WTC11 (cell line): Measurements from ENCODE around the gene SERPINB8. TPM values are rescaled to one million over a fixed set of nuclear protein-coding genes. Genes with fewer than 3 reads are reported as not detected.

Experiments
- ATAC-seq: fragments of 200-7000 bp; cut with Tn5 transposase; 2 replicates; pipeline ENCODE4 v1.10.0; 2021; ENCODE audit warnings: mild to moderate bottlenecking, moderate library complexity
- CTCF ChIA-PET: fragments of 300-600 bp; sonication (Branson Sonifier 250); formaldehyde crosslinking; loops from one replicate; lab custom pipeline; 2021; ENCODE audit warnings: antibody characterized with exemption; lab: Charles Lee
- POLR2A ChIA-PET: fragments of 350-600 bp; sonication (Branson Sonifier 250); formaldehyde crosslinking; loops from one replicate; lab custom pipeline; 2021; ENCODE audit warnings: antibody characterized with exemption; lab: Charles Lee
- DNase-seq: peaks from one replicate; pipeline ENCODE4 v3.0.0; 2021; ENCODE audit warnings: low spot score
- H3K27ac Mint-ChIP-seq: 2 replicates; pipeline ENCODE4 v1.8.0; 2021; ENCODE audit warnings: mixed read lengths
- H3K27me3 Mint-ChIP-seq: 2 replicates; pipeline ENCODE4 v1.8.0; 2021; ENCODE audit warnings: low read depth, mild to moderate bottlenecking, moderate library complexity, mixed read lengths
- H3K36me3 Mint-ChIP-seq: 2 replicates; pipeline ENCODE4 v1.8.0; 2021; ENCODE audit warnings: mixed read lengths
- H3K4me1 Mint-ChIP-seq: 2 replicates; pipeline ENCODE4 v1.8.0; 2022; ENCODE audit warnings: mixed read lengths
- H3K4me3 Mint-ChIP-seq: 2 replicates; pipeline ENCODE4 v1.8.0; 2021; ENCODE audit warnings: mild to moderate bottlenecking, moderate library complexity, mixed read lengths
- H3K9me3 Mint-ChIP-seq: 2 replicates; pipeline ENCODE4 v1.8.0; 2021; ENCODE audit warnings: mixed read lengths
- AFF4 ChIP-seq: sonication (generic); formaldehyde crosslinking; IDR thresholded peaks from 2 replicates; pipeline ENCODE4 v1.8.1; 2023; ENCODE audit warnings: mild to moderate bottlenecking, missing genetic modification reagents, borderline replicate concordance
- ATF1 ChIP-seq: sonication (generic); formaldehyde crosslinking; IDR thresholded peaks from 2 replicates; pipeline ENCODE4 v1.8.1; 2023; ENCODE audit warnings: mild to moderate bottlenecking, moderate library complexity, missing genetic modification reagents
- CREM ChIP-seq: sonication (generic); formaldehyde crosslinking; IDR thresholded peaks from 2 replicates; pipeline ENCODE4 v1.8.1; 2022; ENCODE audit warnings: mild to moderate bottlenecking, missing genetic modification reagents, moderate library complexity
- ELF4 ChIP-seq: sonication (generic); formaldehyde crosslinking; IDR thresholded peaks from 2 replicates; pipeline ENCODE4 v1.8.1; 2022; ENCODE audit warnings: low read depth, mild to moderate bottlenecking, moderate library complexity, missing genetic modification reagents
- ERG ChIP-seq: fragments of 250-450 bp; sonication (Bioruptor Pico); IDR thresholded peaks from 2 replicates; pipeline ENCODE4 v1.8.0; 2021; ENCODE audit warnings: mild to moderate bottlenecking
- GABPB1 ChIP-seq: sonication (generic); formaldehyde crosslinking; IDR thresholded peaks from 2 replicates; pipeline ENCODE4 v1.8.1; 2023; ENCODE audit warnings: mild to moderate bottlenecking, missing genetic modification reagents
- HMGA2 ChIP-seq: fragments of 250-450 bp; sonication (Bioruptor Pico); IDR thresholded peaks from 2 replicates; pipeline ENCODE4 v1.4.0; 2021; ENCODE audit warnings: mild to moderate bottlenecking, moderate library complexity
- SMAD3 ChIP-seq: sonication (generic); formaldehyde crosslinking; IDR thresholded peaks from 2 replicates; pipeline ENCODE4 v1.8.0; 2022; ENCODE audit warnings: missing genetic modification reagents, mild to moderate bottlenecking, borderline replicate concordance
- SP1 ChIP-seq: sonication (generic); formaldehyde crosslinking; conservative IDR thresholded peaks from 2 replicates; pipeline ENCODE4 v1.8.1; 2022; ENCODE audit warnings: missing genetic modification reagents
- TP53 ChIP-seq: sonication (generic); formaldehyde crosslinking; IDR thresholded peaks from 2 replicates; pipeline ENCODE4 v1.8.1; 2023; ENCODE audit warnings: mild to moderate bottlenecking, missing genetic modification reagents
- ZMAT4 ChIP-seq: fragments of 250-450 bp; sonication (Bioruptor Pico); IDR thresholded peaks from 2 replicates; pipeline ENCODE4 v1.9.0; 2021; ENCODE audit warnings: mild to moderate bottlenecking
- ZNF425 ChIP-seq: fragments of 250-450 bp; sonication (Bioruptor Pico); conservative IDR thresholded peaks from 2 replicates; pipeline ENCODE4 v1.9.0; 2021; ENCODE audit warnings: mild to moderate bottlenecking
- total RNA-seq: library from RNA; stranded (reverse); gene quantifications from 3 replicates; pipeline ENCODE4 v1.2.3, GENCODE V29; 2021
- TF ChIP-seq, protein P1 (sequence below): sonication (generic); formaldehyde crosslinking; IDR thresholded peaks from 2 replicates; pipeline ENCODE4 v1.8.1; 2023; ENCODE audit warnings: mild to moderate bottlenecking, missing genetic modification reagents, moderate library complexity
- TF ChIP-seq, protein P2 (sequence below): sonication (generic); formaldehyde crosslinking; IDR thresholded peaks from 2 replicates; pipeline ENCODE4 v1.8.1; 2022; ENCODE audit warnings: mild to moderate bottlenecking, moderate library complexity, missing genetic modification reagents

The SERPINB8 gene
- total RNA-seq, 1 experiment from 2014 or later, result 0.46 TPM

DNA sequence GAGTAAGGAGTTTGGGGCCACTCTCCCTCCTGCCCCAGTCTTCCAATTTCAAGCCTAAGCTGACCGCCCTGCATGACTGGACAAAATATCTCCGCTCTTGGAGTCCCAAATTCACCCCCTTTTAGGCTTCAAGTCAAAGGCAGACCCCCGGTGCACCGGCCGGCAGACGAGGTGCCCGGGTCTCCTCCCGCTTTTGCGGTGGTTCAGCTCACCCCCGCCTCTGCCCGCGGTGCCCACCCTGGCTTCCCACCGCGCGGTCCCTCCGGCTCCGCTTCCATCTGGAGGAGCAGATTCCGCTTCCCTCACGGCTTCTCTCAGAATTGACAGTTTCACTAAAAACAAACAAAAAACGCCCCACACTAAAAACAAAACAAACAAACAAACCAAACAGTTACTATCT lies 56.5 kb downstream of the SERPINB8 start (continued):
- TF ChIP-seq ERG (CRISPR knock-in tag) (no peak), ELF4 (no peak), TP53 (no peak), CREM (CRISPR knock-in tag) (no peak), ZNF425 (CRISPR knock-in tag) (no peak)
- TF ChIP-seq, protein P1, sequence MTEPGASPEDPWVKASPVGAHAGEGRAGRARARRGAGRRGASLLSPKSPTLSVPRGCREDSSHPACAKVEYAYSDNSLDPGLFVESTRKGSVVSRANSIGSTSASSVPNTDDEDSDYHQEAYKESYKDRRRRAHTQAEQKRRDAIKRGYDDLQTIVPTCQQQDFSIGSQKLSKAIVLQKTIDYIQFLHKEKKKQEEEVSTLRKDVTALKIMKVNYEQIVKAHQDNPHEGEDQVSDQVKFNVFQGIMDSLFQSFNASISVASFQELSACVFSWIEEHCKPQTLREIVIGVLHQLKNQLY (CRISPR knock-in tag), result no peak
- TF ChIP-seq, protein P2, sequence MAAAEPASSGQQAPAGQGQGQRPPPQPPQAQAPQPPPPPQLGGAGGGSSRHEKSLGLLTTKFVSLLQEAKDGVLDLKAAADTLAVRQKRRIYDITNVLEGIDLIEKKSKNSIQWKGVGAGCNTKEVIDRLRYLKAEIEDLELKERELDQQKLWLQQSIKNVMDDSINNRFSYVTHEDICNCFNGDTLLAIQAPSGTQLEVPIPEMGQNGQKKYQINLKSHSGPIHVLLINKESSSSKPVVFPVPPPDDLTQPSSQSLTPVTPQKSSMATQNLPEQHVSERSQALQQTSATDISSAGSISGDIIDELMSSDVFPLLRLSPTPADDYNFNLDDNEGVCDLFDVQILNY (CRISPR knock-in tag), result no peak
- TF ChIP-seq, all 79 proteins: peak for 0

- no peak overlapping the region for H3K4me3 Mint-ChIP-seq
- H3K27me3 Mint-ChIP-seq, result no peaks in the 10 kb centered on the region; the same call in 1 of the 2 replicates
- POLR2A ChIA-PET, result no interaction called here
- CTCF ChIA-PET, result no interaction called here
- DNase-seq (no peak), ATAC-seq (no peak)
- TF ChIP-seq ZMAT4, result no peak
- peaks cover 20% of the 10 kb centered on the region for H3K4me1 Mint-ChIP-seq
- H3K27ac Mint-ChIP-seq, result no peak overlapping the region
- H3K36me3 Mint-ChIP-seq, result no peaks in the 10 kb centered on the region
- H3K9me3 Mint-ChIP-seq, result no peaks in the 10 kb centered on the region
Measured at GRCh38 chr18:64027931-64028695, 58.2 kb downstream of the SERPINB8 start.

- ChIA-PET CTCF (no interaction called here), POLR2A (no interaction called here)
- DNase-seq, result no peak
- Mint-ChIP-seq H3K4me1 (peaks cover 20% of the 10 kb centered on the region), H3K27ac (no peak overlapping the region), H3K9me3 (no peaks in the 10 kb centered on the region), H3K4me3 (no peak overlapping the region), H3K27me3 (no peaks in the 10 kb centered on the region; the same call in 1 of the 2 replicates), H3K36me3 (no peaks in the 10 kb centered on the region)
- no peak for ATAC-seq
- TF ChIP-seq SP1 (CRISPR knock-in tag) (no peak), AFF4 (CRISPR knock-in tag) (no peak), ATF1 (CRISPR knock-in tag) (no peak), GABPB1 (CRISPR knock-in tag) (no peak), HMGA2 (no peak), ZMAT4 (no peak), SMAD3 (CRISPR knock-in tag) (no peak)
Measured at GRCh38 chr18:64029096-64029495, 59.2 kb downstream of the SERPINB8 start.
